Measurements from ENCODE around the gene SLC35F6. TPM values are rescaled to one million over a fixed set of nuclear protein-coding genes. Genes with fewer than 3 reads are reported as not detected.
A peak's percentile ranks its signal among the peaks of the same experiment; 100 is the strongest.

Gene SLC35F6
- total and polyA plus RNA-seq, 9 of the 15 experiments (the other 6 are each of a cell fraction or from before 2014, with no cell fraction given): 11.9 to 47.3 (median 22.5) TPM

DNA sequence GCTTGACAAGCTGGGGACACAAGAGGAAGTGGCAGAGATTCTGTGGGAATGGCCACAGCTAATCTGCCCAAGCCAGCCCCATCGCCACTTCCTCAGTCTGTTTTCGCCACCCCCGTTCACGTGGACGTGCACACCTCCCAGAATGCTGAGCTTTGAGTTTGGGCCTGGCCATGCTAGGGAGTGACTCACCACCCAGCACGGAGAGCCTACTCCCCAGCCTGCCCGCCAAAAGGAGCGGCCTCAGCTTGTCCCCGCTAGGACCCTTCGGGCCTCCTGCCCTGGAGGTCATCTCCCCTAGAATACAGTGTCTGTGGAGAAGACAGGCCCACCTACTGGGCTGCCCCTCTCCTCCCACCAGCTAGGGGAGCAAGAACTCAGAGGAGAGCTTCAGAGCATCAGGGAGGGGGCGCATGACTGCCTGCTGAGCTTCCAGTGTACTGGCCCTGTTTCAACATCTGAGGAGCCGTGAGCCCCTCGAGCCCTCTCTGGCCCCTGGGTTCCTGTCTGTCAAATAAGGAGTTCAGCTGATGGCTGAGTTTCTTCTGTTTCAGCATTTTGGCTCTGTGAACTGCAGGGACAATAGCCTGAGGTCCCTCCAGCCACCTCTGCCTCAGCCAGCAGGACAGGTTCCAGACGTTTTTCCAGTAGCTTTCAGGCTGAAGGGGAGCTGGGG, 5.1 kb downstream of the SLC35F6 start (continued):
- TF ChIP-seq SAP30 (IDR thresholded peaks at IDR 0.05; ENCODE audit: borderline replicate concordance, insufficient read depth, low read depth, low read length, poor library complexity, severe bottlenecking) (no peak), NR2C2 (CRISPR knock-in tag; IDR thresholded peaks at IDR 0.05) (peak; percentile 84), NR2C2 (tag; IDR thresholded peaks at IDR 0.05) (peak; percentile 69), GABPB2 (CRISPR knock-in tag; conservative IDR thresholded peaks at IDR 0.05) (no peak), ZNF696 (CRISPR knock-in tag; conservative IDR thresholded peaks at IDR 0.05) (no peak), MAFK (IDR thresholded peaks at IDR 0.05; ENCODE audit: low read length) (peak; percentile 89), ZNF24 (IDR thresholded peaks at IDR 0.05) (peak; percentile 74), ASH1L (IDR thresholded peaks at IDR 0.05; ENCODE audit: borderline replicate concordance, low read depth, partially characterized antibody) (no peak), ZEB2 (IDR thresholded peaks at IDR 0.05) (no peak), HNRNPUL1 (IDR thresholded peaks at IDR 0.05; ENCODE audit: low read length) (no peak), ZNF134 (CRISPR knock-in tag; conservative IDR thresholded peaks at IDR 0.05) (peak; percentile 96), HDGF (IDR thresholded peaks at IDR 0.05) (no peak; the same call in 1 of the 2 replicates), NBN (IDR thresholded peaks at IDR 0.05; ENCODE audit: low read depth) (peak; percentile 85), FOSL1 (tag; conservative IDR thresholded peaks at IDR 0.05) (peak; percentile 99), HMG20B (CRISPR knock-in tag; IDR thresholded peaks at IDR 0.05) (no peak), ETV6 (IDR thresholded peaks at IDR 0.05; ENCODE audit: borderline replicate concordance in 1 of 2, low read depth in 2 of 2, low read length in 1 of 2) (peak in 1 of 2 experiments; percentile 66; a peak in 1 of 4 replicates), ETV6 (CRISPR knock-in tag; IDR thresholded peaks at IDR 0.05; ENCODE audit: borderline replicate concordance) (no peak)
- TF ChIP-seq, protein P1, sequence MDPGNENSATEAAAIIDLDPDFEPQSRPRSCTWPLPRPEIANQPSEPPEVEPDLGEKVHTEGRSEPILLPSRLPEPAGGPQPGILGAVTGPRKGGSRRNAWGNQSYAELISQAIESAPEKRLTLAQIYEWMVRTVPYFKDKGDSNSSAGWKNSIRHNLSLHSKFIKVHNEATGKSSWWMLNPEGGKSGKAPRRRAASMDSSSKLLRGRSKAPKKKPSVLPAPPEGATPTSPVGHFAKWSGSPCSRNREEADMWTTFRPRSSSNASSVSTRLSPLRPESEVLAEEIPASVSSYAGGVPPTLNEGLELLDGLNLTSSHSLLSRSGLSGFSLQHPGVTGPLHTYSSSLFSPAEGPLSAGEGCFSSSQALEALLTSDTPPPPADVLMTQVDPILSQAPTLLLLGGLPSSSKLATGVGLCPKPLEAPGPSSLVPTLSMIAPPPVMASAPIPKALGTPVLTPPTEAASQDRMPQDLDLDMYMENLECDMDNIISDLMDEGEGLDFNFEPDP (CRISPR knock-in tag; IDR thresholded peaks at IDR 0.05): 0 out of 2 replicates have a peak, but pooled peaks have one; percentile 74
- TF ChIP-seq, protein P2, sequence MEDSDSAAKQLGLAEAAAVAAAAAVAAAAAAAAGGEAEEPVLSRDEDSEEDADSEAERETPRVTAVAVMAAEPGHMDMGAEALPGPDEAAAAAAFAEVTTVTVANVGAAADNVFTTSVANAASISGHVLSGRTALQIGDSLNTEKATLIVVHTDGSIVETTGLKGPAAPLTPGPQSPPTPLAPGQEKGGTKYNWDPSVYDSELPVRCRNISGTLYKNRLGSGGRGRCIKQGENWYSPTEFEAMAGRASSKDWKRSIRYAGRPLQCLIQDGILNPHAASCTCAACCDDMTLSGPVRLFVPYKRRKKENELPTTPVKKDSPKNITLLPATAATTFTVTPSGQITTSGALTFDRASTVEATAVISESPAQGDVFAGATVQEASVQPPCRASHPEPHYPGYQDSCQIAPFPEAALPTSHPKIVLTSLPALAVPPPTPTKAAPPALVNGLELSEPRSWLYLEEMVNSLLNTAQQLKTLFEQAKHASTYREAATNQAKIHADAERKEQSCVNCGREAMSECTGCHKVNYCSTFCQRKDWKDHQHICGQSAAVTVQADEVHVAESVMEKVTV (CRISPR knock-in tag; IDR thresholded peaks at IDR 0.05): no peak

Measured in K562 (cell line).